Mesenchymal stem cell (in vitro differentiated cells and primary cell): ENCODE results near the gene PAK4.

Source experiments
- DNase-seq: peaks from one replicate; pipeline ENCODE4 v3.0.0-alpha.2; 2013
- H2AFZ ChIP-seq: one replicate; pipeline ENCODE4 v1.6.1; 2013; ENCODE audit warnings: low read depth, mild to moderate bottlenecking, control low read depth, inconsistent platforms, low read length, moderate library complexity
- H2AK5ac ChIP-seq: 2 replicates; pipeline ENCODE4 v1.6.1; 2013; ENCODE audit warnings: low read length, moderate library complexity, mild to moderate bottlenecking, inconsistent platforms; ENCODE audit not compliant: severe bottlenecking
- H2BK120ac ChIP-seq: one replicate; pipeline ENCODE4 v1.6.1; 2013; ENCODE audit warnings: low read depth, mild to moderate bottlenecking, inconsistent platforms, low read length, moderate library complexity
- H2BK12ac ChIP-seq, 2 experiments: one replicate each; pipeline ENCODE4 v1.6.1; 2013; ENCODE audit warnings: inconsistent platforms in 2 of 2, low read length in 2 of 2, mild to moderate bottlenecking in 2 of 2, moderate library complexity in 2 of 2, control low read depth in 1 of 2
- H2BK15ac ChIP-seq: one replicate; pipeline ENCODE4 v1.6.1; 2013; ENCODE audit warnings: mild to moderate bottlenecking, low read depth, inconsistent platforms; ENCODE audit not compliant: poor library complexity, severe bottlenecking
- H2BK5ac ChIP-seq: 2 replicates; pipeline ENCODE4 v1.6.1; 2013; ENCODE audit warnings: low read depth, mild to moderate bottlenecking, low read length, control low read depth, inconsistent platforms; ENCODE audit not compliant: poor library complexity, severe bottlenecking
- H3K14ac ChIP-seq, 2 experiments: one replicate each; pipeline ENCODE4 v1.6.1; 2013; ENCODE audit warnings: inconsistent platforms in 2 of 2, low read length in 2 of 2, control low read depth in 1 of 2, mild to moderate bottlenecking in 1 of 2, moderate library complexity in 1 of 2
- H3K18ac ChIP-seq, 2 experiments: one replicate each; pipeline ENCODE4 v1.6.1; 2013; ENCODE audit warnings: inconsistent platforms in 2 of 2, low read length in 2 of 2, control low read depth in 1 of 2, low read depth in 1 of 2, mild to moderate bottlenecking in 1 of 2
- H3K23ac ChIP-seq, 2 experiments: one replicate each; pipeline ENCODE4 v1.6.1; 2013; ENCODE audit warnings: inconsistent platforms in 2 of 2, low read length in 2 of 2, mild to moderate bottlenecking in 2 of 2, moderate library complexity in 2 of 2, control low read depth in 1 of 2
- H3K27ac ChIP-seq: 2 replicates; pipeline ENCODE4 v1.5.1; 2013; ENCODE audit warnings: mild to moderate bottlenecking, moderate library complexity, low read length, control low read depth, inconsistent platforms; ENCODE audit not compliant: poor library complexity, severe bottlenecking
- H3K27me3 ChIP-seq, 2 experiments: 2 replicates each; pipeline versions ENCODE4 v1.6.1 to v1.7.0; 2013; ENCODE audit warnings: low read length in 2 of 2, mild to moderate bottlenecking in 2 of 2, moderate library complexity in 2 of 2, control low read depth in 1 of 2, inconsistent platforms in 1 of 2; ENCODE audit not compliant: control insufficient read depth in 1 of 2, insufficient read depth in 1 of 2
- H3K36me3 ChIP-seq, 2 experiments: 2 replicates each; pipeline versions ENCODE4 v1.6.1 to v1.7.0; 2013; ENCODE audit warnings: low read length in 2 of 2, control low read depth in 1 of 2, inconsistent platforms in 1 of 2, low read depth in 1 of 2, mild to moderate bottlenecking in 1 of 2; ENCODE audit not compliant: insufficient read depth in 2 of 2, control insufficient read depth in 1 of 2
- H3K4ac ChIP-seq, 2 experiments: one replicate each; pipeline ENCODE4 v1.6.1; 2013; ENCODE audit warnings: inconsistent platforms in 2 of 2, low read length in 2 of 2, mild to moderate bottlenecking in 2 of 2, moderate library complexity in 2 of 2, control low read depth in 1 of 2, low read depth in 1 of 2
- H3K4me1 ChIP-seq: 2 replicates; pipeline ENCODE4 v1.6.1; 2013; ENCODE audit warnings: low read depth, low read length, control low read depth; ENCODE audit not compliant: control insufficient read depth, insufficient read depth
- H3K4me2 ChIP-seq: 2 replicates; pipeline ENCODE4 v1.6.1; 2013; ENCODE audit warnings: low read length, mild to moderate bottlenecking, inconsistent platforms; ENCODE audit not compliant: poor library complexity, severe bottlenecking
- H3K4me3 ChIP-seq, 2 experiments: 2 replicates each; pipeline versions ENCODE4 v1.5.1 to v1.7.0; 2013; ENCODE audit warnings: low read length in 2 of 2, mild to moderate bottlenecking in 2 of 2, control low read depth in 1 of 2, low read depth in 1 of 2; ENCODE audit not compliant: insufficient read depth in 1 of 2
- H3K79me1 ChIP-seq: replicated peaks from 2 replicates; pipeline ENCODE4 v1.6.1; 2013; ENCODE audit warnings: mild to moderate bottlenecking, control low read depth, low read length, inconsistent platforms; ENCODE audit not compliant: poor library complexity, severe bottlenecking
- H3K9ac ChIP-seq: 2 replicates; pipeline ENCODE4 v1.7.0; 2013; ENCODE audit warnings: mild to moderate bottlenecking, low read length, moderate library complexity
- H3K9me3 ChIP-seq: 2 replicates; pipeline ENCODE4 v1.7.0; 2013; ENCODE audit warnings: mild to moderate bottlenecking, low read length; ENCODE audit not compliant: control insufficient read depth
- H4K8ac ChIP-seq: one replicate; pipeline ENCODE4 v1.6.1; 2013; ENCODE audit warnings: inconsistent platforms, mild to moderate bottlenecking, low read length, moderate library complexity
- H4K91ac ChIP-seq: one replicate; pipeline ENCODE4 v1.6.1; 2013; ENCODE audit warnings: mild to moderate bottlenecking, low read length, inconsistent platforms
- WGBS: methylation state at CpG from one replicate; pipeline ENCODE4 v1.1.7; 2013; ENCODE audit warnings: mixed read lengths; 5-methylcytosine and 5-hydroxymethylcytosine counted together

PAK4 gene

GRCh38 chr19:39097721-39098120 lies 27.9 kb upstream of the PAK4 start:
- Histone ChIP-seq H3K18ac (no peak overlapping the region), H2BK120ac (no peak overlapping the region), H3K4me1 (peaks cover 2% of the 10 kb centered on the region), H3K27me3 (peaks cover 0 to 9% of the 10 kb centered on the region in 2 experiments), H2BK12ac (no peak overlapping the region), H3K23ac (no peak overlapping the region), H4K8ac (no peak overlapping the region), H3K27ac (no peak overlapping the region), H3K4ac (no peak overlapping the region), H3K79me1 (no peaks in the 10 kb centered on the region), H2AFZ (no peak overlapping the region), H3K4me2 (no peak overlapping the region), H3K36me3 (no peaks in the 10 kb centered on the region), H4K91ac (no peak overlapping the region), H2BK5ac (no peak overlapping the region), H3K14ac (no peak overlapping the region), H3K4me3 (no peak overlapping the region), H2BK15ac (no peak overlapping the region), H3K9ac (no peak overlapping the region), H3K9me3 (no peaks in the 10 kb centered on the region), H2AK5ac (no peak overlapping the region)
- WGBS: 80% methylated on average over 1 of the region's 2 CpGs
- DNase-seq: no peak

DNA sequence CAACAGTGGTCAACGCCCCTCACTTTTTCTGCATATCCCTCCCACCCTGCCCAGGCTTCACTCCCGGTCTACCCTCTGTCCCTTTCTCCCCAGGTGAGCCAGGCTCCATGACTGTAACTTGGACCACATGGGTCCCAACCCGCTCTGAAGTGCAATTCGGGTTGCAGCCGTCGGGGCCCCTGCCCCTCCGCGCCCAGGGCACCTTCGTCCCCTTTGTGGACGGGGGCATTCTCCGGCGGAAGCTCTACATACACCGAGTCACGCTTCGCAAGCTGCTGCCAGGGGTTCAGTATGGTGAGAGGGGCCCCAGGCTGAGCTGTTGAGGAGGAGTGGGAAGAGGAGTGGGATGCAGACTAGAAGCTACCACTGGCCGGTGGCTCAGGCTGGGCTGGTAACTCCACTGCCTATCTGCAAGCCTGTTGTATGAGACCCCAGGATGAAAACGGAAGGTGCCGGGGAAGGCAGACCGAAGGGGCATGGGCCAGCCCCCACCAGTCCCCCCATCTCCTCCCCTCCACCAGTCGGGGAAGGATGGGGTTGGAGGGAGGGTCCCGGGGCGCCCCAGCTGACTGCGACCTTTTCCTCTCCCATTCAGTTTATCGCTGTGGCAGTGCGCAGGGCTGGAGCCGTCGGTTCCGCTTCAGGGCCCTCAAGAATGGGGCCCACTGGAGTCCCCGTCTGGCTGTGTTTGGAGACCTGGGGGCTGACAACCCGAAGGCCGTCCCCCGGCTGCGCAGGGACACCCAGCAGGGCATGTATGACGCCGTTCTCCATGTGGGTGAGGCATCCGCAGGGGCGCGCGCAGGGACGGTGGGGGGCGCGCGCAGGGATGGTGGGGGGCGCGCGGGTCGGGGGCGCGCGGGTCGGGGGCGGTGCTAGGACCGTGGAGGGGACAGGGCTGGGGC lies 27.0 kb upstream of the PAK4 start:
- Histone ChIP-seq H3K9ac (no peak overlapping the region), H3K23ac (no peak overlapping the region)

DNA sequence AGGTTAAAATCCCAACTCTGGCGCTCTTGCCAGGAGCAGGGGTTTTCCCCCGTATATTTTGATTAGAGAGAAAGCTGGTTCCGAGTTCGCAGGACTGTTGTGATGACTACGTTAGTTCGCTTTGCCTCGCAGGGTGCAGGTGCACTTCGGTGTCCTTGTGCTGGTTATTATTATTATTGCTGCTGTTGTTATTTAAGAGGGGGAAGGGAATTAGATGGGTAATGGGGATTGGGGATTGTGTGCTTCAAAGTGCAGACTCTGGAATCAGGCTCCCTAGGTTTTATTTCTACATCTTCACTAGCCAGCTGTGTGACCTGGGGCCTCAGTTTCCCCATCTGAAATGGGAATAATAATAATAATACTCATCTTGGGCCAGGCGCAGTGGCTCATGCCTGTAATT lies 26.2 kb upstream of the PAK4 start:
- no peak overlapping the region for H3K18ac ChIP-seq
- H3K9ac ChIP-seq: no peak overlapping the region
- 85% methylated on average over 9 of the region's 9 CpGs for WGBS

More for the DNA sequence above, 27.0 kb upstream of the PAK4 start:
- 71% methylated on average over 50 of the region's 53 CpGs for WGBS
- Histone ChIP-seq H4K8ac (no peak overlapping the region), H3K27me3 (peaks cover 0 to 9% of the 10 kb centered on the region in 2 experiments), H2BK5ac (no peak overlapping the region), H3K4me1 (peaks cover 2% of the 10 kb centered on the region), H3K36me3 (no peaks in the 10 kb centered on the region), H2BK12ac (no peak overlapping the region), H4K91ac (no peak overlapping the region), H2AFZ (no peak overlapping the region), H3K18ac (no peak overlapping the region), H3K4me3 (no peak overlapping the region), H2BK120ac (no peak overlapping the region), H3K4ac (no peak overlapping the region), H3K27ac (no peak overlapping the region), H3K9me3 (no peaks in the 10 kb centered on the region), H3K4me2 (no peak overlapping the region), H2BK15ac (no peak overlapping the region), H2AK5ac (no peak overlapping the region), H3K79me1 (no peaks in the 10 kb centered on the region), H3K14ac (no peak overlapping the region)
- DNase-seq: no peak

DNA sequence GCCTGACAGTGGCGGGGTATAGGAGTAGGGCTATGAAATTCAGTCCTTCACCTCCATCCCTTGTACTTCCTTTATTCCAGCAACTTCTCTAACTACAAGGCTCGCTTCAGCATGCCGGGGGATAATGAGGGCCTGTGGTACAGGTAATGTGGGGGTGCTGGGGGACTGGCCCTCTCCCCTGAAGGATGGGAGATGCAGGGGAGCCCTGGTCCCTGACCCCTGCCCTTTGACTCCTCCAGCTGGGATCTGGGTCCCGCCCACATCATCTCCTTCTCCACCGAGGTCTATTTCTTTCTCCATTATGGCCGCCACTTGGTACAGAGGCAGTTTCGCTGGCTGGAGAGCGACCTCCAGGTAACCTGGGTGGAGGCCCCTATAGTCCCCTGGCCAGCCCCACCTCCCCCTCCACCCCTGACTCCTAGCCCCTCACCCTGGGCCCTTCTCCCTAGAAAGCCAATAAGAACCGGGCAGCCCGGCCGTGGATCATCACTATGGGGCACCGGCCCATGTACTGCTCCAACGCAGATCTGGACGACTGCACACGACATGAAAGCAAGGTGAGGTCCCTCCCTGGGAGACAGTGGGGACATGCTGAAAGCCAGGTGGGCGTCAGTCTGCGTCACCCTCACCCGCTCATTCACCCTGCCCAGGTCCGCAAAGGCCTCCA lies 25.0 kb upstream of the PAK4 start:
- Histone ChIP-seq H2AFZ (no peak overlapping the region), H3K36me3 (no peaks in the 10 kb centered on the region), H3K79me1 (no peaks in the 10 kb centered on the region), H3K27ac (no peak overlapping the region), H3K4ac (no peak overlapping the region), H3K27me3 (peaks cover 0 to 9% of the 10 kb centered on the region in 2 experiments), H3K4me2 (no peak overlapping the region), H2BK12ac (no peak overlapping the region), H3K9ac (no peak overlapping the region), H2BK15ac (no peak overlapping the region), H3K9me3 (no peaks in the 10 kb centered on the region), H3K18ac (no peak overlapping the region), H2AK5ac (no peak overlapping the region), H3K4me1 (peaks cover 2% of the 10 kb centered on the region), H2BK5ac (no peak overlapping the region), H3K23ac (no peak overlapping the region), H3K14ac (no peak overlapping the region), H4K8ac (no peak overlapping the region), H3K4me3 (no peak overlapping the region), H4K91ac (no peak overlapping the region), H2BK120ac (no peak overlapping the region)
- DNase-seq: no peak
- 85% methylated on average over 17 of the region's 19 CpGs for WGBS

More for the DNA sequence above, 26.2 kb upstream of the PAK4 start:
- H2BK5ac ChIP-seq: no peak overlapping the region
- H3K4ac ChIP-seq: no peak overlapping the region
- H4K8ac ChIP-seq: no peak overlapping the region
- H2BK12ac ChIP-seq: no peak overlapping the region
- H3K36me3 ChIP-seq: no peaks in the 10 kb centered on the region
- H2AFZ ChIP-seq: no peak overlapping the region
- H3K27ac ChIP-seq: no peak overlapping the region
- peaks cover 2% of the 10 kb centered on the region for H3K4me1 ChIP-seq
- no peak overlapping the region for H3K4me2 ChIP-seq
- H3K9me3 ChIP-seq: no peaks in the 10 kb centered on the region
- no peaks in the 10 kb centered on the region for H3K79me1 ChIP-seq
- H2BK15ac ChIP-seq: no peak overlapping the region
- no peak overlapping the region for H2AK5ac ChIP-seq
- no peak overlapping the region for H3K4me3 ChIP-seq
- H4K91ac ChIP-seq: no peak overlapping the region
- H2BK120ac ChIP-seq: no peak overlapping the region
- no peak overlapping the region for H3K14ac ChIP-seq
- peaks cover 0 to 9% of the 10 kb centered on the region in 2 experiments for H3K27me3 ChIP-seq
- no peak for DNase-seq
- H3K23ac ChIP-seq: no peak overlapping the region
